GM21786 (cell line): ENCODE measurements around the gene SEC22C.
"Not testable (repeated sequence)": the region's sequence is repeated elsewhere in the genome, so short reads cannot be mapped to it uniquely, and the experiment has no call there.

Experiments
- ATAC-seq: cut with Tn5 transposase; IDR thresholded peaks from one replicate; pipeline ENCODE4 v1.9.1; 2021; ENCODE audit not compliant: unreplicated experiment

The SEC22C gene

GRCh38 chr3:42581709-42582473 lies at the start of gene SEC22C:
Gene SEC22C, minus strand, starts transcription at chr3:42581967. Its CDS starts 12,921 bp downstream, at chr3:42569046.
- ATAC-seq: peak; percentile 87

GRCh38 chr3:42613462-42613861 lies 31.7 kb upstream of the SEC22C start:
- no peak for ATAC-seq

- no peak for ATAC-seq
Observed at GRCh38 chr3:42612928-42613327, 31.2 kb upstream of the SEC22C start.

GRCh38 chr3:42612217-42612616 lies 30.4 kb upstream of the SEC22C start:
- ATAC-seq: no peak

GRCh38 chr3:42610976-42611375 lies 29.2 kb upstream of the SEC22C start:
- no peak for ATAC-seq

GRCh38 chr3:42608581-42608980 lies 26.8 kb upstream of the SEC22C start:
- ATAC-seq: no peak

GRCh38 chr3:42605546-42606173 lies 23.9 kb upstream of the SEC22C start:
- no peak for ATAC-seq

- ATAC-seq: no peak
Observed at GRCh38 chr3:42602961-42603360, 21.2 kb upstream of the SEC22C start.

- no peak for ATAC-seq
Observed at GRCh38 chr3:42601896-42602581, 20.3 kb upstream of the SEC22C start.

GRCh38 chr3:42600958-42601675 lies 19.4 kb upstream of the SEC22C start:
- ATAC-seq: peak; percentile 19

GRCh38 chr3:42600111-42600957 lies 18.6 kb upstream of the SEC22C start, which contains the start of gene NKTR:
Gene NKTR, plus strand, starts transcription at chr3:42600686. Its CDS starts 321 bp downstream, at chr3:42601007.
- ATAC-seq: peak; percentile 83

GRCh38 chr3:42597098-42597497 lies 15.3 kb upstream of the SEC22C start:
- not testable (repeated sequence) for ATAC-seq

GRCh38 chr3:42595682-42596081 lies 13.9 kb upstream of the SEC22C start:
- no peak for ATAC-seq

- ATAC-seq: no peak
Observed at GRCh38 chr3:42593635-42594034, 11.9 kb upstream of the SEC22C start.

- no peak for ATAC-seq
Observed at GRCh38 chr3:42591811-42592210, 10.0 kb upstream of the SEC22C start.

- no peak for ATAC-seq
Observed at GRCh38 chr3:42590989-42591756, 9.4 kb upstream of the SEC22C start.

GRCh38 chr3:42589382-42590109 lies 7.8 kb upstream of the SEC22C start:
- no peak for ATAC-seq

- no peak for ATAC-seq
Observed at GRCh38 chr3:42588625-42589024, 6.9 kb upstream of the SEC22C start.
